ENCODE results near the gene C20orf204. TPM values are rescaled to one million over a fixed set of nuclear protein-coding genes. Genes with fewer than 3 reads are reported as not detected.

Gene C20orf204
- total and polyA plus RNA-seq, 9 of the 15 experiments (the other 6 are each of a cell fraction or from before 2014, with no cell fraction given), result 0.11 to 1.1 (median 0.36) TPM; not detected in 2

DNA sequence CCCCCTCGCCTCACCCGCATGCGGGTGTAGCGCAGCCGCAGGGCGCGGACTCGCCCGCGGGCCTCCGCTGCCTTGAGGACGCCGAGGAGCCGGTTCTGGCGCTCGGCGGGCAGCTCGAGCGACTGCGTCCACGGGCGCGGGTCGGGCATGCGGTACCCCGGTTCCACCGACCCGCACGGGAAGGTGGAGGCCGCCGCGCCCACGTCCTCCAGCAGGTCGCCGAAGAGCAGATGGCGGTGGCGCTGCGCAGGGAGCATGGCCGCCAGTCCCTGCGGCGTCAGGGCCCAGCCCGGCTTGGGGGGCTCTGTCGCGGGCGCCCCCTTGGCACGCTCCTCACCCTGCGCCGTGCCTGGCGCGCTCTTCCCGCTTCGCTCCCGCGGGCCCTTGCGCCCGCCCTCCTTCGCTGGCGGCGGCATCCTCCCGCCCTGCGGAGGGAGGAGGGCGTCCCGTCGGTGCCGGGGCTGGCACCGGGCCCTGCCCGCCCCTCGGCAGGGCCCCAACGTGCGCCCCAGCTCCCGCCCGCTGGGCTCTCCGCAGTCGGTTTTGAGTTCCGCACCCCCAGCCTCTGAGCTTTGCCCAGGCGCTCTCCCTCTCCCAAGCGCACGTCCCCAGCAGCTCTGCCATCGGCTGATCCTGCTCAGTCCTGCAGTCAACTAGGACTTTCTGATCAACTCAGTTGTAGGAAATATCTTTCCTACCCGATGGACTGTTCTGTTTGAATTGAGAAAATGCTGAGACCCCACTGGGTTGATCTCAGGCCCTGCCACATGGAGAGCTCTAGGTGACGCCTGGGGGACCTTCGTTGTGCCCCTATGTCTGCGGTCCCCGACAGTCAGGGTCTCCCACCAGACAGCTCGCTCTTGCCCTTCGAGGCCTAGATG, 48.1 kb downstream of the C20orf204 start, which contains the start of gene LKAAEAR1:
LKAAEAR1 (minus strand) TSS at position 595 of the 881 bp plus-strand sequence; CDS start at position 416, 179 bp downstream.
- intact Hi-C loops (cut with micrococcal nuclease), result loop anchor here (1.0 kb wide), 1 partner anchor 36 kb away; no protein-coding TSS in a partner anchor
- peak within 1 kb of the TSS; percentile 71 for H3K4me2 ChIP-seq (ENCODE audit: insufficient read depth, low read length)
- peak within 1 kb of the TSS; percentile 84 for H2AFZ ChIP-seq (ENCODE audit: low read depth, low read length)
- peaks cover 1% of the 10 kb centered on the region; the same call in 2 of the 3 replicates for H3K79me2 ChIP-seq (ENCODE audit: control insufficient read depth, insufficient read depth, low read length)
- POLR2A ChIA-PET, result interaction anchor here (0.5 to 1.4 kb wide), 5 partner anchors 11 to 559 kb away, joined by 3 read pairs; no protein-coding TSS in a partner anchor
- DNase-seq (ENCODE audit: extremely low read depth in 1 of 4, low spot score in 3 of 4) (no peak), ATAC-seq (no peak; the same call in 2 of the 3 replicates), FAIRE-seq (no peak)
- H3K9me3 ChIP-seq (replicated peaks; ENCODE audit: control insufficient read depth, insufficient read depth, low read depth, low read length), result peaks cover 2% of the 10 kb centered on the region; the same call in 1 of the 2 replicates
- no peak within 1 kb of the TSS for H3K27ac ChIP-seq (ENCODE audit: extremely low read depth, low read depth, low read length)
- CTCF ChIA-PET (ENCODE audit: low intra/inter-chr PET ratio), result interaction anchor here (2.4 kb wide), 1 partner anchor 36 kb away, joined by 14 read pairs; no protein-coding TSS in a partner anchor
- no peaks in the 10 kb centered on the region for H3K9me1 ChIP-seq (ENCODE audit: control insufficient read depth, insufficient read depth, low read length)
- peak within 1 kb of the TSS in 1 of 2 experiments; percentile 90; a peak in 3 of 4 replicates for H3K9ac ChIP-seq (ENCODE audit: insufficient read depth in 1 of 2, low read depth in 2 of 2, low read length in 2 of 2)
- 13% methylated on average over 62 of the region's 86 CpGs for WGBS (ENCODE audit: insufficient coverage, low coverage, missing lambda C conversion rate)
- in situ Hi-C loops (cut with MboI), result no loop called here
- peak within 1 kb of the TSS; percentile 44 for H3K4me3 ChIP-seq
- H3K27me3 ChIP-seq (ENCODE audit: control insufficient read depth in 2 of 2, insufficient read depth in 2 of 2, low read length in 2 of 2), result peaks cover 6 to 37% of the 10 kb centered on the region in 2 experiments; a peak in 4 of 5 replicates
- no TSS peak for BruUV-seq (replicated peaks)
- no peaks in the 10 kb centered on the region; the same call in 1 of the 2 replicates for H4K20me1 ChIP-seq (replicated peaks; ENCODE audit: control insufficient read depth, insufficient read depth, low read length)
- H3K36me3 ChIP-seq (ENCODE audit: control insufficient read depth, insufficient read depth, low read length), result no peaks in the 10 kb centered on the region
- H3K4me1 ChIP-seq (replicated peaks in 1 of 2; ENCODE audit: control insufficient read depth in 2 of 2, insufficient read depth in 2 of 2, low read length in 2 of 2), result peaks cover 4 to 62% of the 10 kb centered on the region in 2 experiments; a peak in 4 of 5 replicates
- TF ChIP-seq RB1 (IDR thresholded peaks at IDR 0.05; ENCODE audit: low read depth) (0 out of 2 replicates have a peak, but pooled peaks have one; percentile 0), ZNF561 (CRISPR knock-in tag; conservative IDR thresholded peaks at IDR 0.05) (no peak), PCBP1 (IDR thresholded peaks at IDR 0.05; ENCODE audit: low read depth, low read length, poor library complexity, severe bottlenecking) (peak; percentile 1), ZBTB7A (IDR thresholded peaks at IDR 0.05; ENCODE audit: borderline replicate concordance, control insufficient read depth, low read depth, low read length) (peak; percentile 59; the same call in 1 of the 2 replicates), KDM2B (CRISPR knock-in tag; IDR thresholded peaks at IDR 0.05) (peak; percentile 62; the same call in 1 of the 2 replicates), DIDO1 (tag; IDR thresholded peaks at IDR 0.05; ENCODE audit: low read depth) (no peak), ZBTB17 (CRISPR knock-in tag; IDR thresholded peaks at IDR 0.05) (0 out of 2 replicates have a peak, but pooled peaks have one; percentile 28), YY1 (IDR thresholded peaks at IDR 0.05; ENCODE audit: borderline replicate concordance in 1 of 3, control insufficient read depth in 1 of 3, extremely low read depth in 1 of 3, insufficient read depth in 3 of 3, insufficient read length in 1 of 3, insufficient replicate concordance in 2 of 3, low read depth in 1 of 3, low read length in 2 of 3) (peak in 1 of 3 experiments; percentile 34), NRF1 (conservative IDR thresholded peaks at IDR 0.05 in 1 of 2, IDR thresholded peaks at IDR 0.05 in 1 of 2) (peak; percentile 10 to 13; a peak in 1 of 4 replicates), CBX1 (IDR thresholded peaks at IDR 0.05; ENCODE audit: low read depth) (no peak), XRCC5 (IDR thresholded peaks at IDR 0.05; ENCODE audit: low read depth, low read length) (no peak)
- TF ChIP-seq, protein P1, sequence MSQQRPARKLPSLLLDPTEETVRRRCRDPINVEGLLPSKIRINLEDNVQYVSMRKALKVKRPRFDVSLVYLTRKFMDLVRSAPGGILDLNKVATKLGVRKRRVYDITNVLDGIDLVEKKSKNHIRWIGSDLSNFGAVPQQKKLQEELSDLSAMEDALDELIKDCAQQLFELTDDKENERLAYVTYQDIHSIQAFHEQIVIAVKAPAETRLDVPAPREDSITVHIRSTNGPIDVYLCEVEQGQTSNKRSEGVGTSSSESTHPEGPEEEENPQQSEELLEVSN (IDR thresholded peaks at IDR 0.05; ENCODE audit: borderline replicate concordance in 1 of 2, extremely low read depth in 1 of 2, insufficient read depth in 1 of 2, insufficient read length in 1 of 2, low read depth in 1 of 2, low read length in 1 of 2, poor library complexity in 1 of 2, severe bottlenecking in 1 of 2), result peak in 1 of 2 experiments; percentile 42
- TF ChIP-seq, protein P2, sequence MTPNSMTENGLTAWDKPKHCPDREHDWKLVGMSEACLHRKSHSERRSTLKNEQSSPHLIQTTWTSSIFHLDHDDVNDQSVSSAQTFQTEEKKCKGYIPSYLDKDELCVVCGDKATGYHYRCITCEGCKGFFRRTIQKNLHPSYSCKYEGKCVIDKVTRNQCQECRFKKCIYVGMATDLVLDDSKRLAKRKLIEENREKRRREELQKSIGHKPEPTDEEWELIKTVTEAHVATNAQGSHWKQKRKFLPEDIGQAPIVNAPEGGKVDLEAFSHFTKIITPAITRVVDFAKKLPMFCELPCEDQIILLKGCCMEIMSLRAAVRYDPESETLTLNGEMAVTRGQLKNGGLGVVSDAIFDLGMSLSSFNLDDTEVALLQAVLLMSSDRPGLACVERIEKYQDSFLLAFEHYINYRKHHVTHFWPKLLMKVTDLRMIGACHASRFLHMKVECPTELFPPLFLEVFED (CRISPR knock-in tag; conservative IDR thresholded peaks at IDR 0.05), result no peak
- TF ChIP-seq, protein P3, sequence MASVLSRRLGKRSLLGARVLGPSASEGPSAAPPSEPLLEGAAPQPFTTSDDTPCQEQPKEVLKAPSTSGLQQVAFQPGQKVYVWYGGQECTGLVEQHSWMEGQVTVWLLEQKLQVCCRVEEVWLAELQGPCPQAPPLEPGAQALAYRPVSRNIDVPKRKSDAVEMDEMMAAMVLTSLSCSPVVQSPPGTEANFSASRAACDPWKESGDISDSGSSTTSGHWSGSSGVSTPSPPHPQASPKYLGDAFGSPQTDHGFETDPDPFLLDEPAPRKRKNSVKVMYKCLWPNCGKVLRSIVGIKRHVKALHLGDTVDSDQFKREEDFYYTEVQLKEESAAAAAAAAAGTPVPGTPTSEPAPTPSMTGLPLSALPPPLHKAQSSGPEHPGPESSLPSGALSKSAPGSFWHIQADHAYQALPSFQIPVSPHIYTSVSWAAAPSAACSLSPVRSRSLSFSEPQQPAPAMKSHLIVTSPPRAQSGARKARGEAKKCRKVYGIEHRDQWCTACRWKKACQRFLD (CRISPR knock-in tag; IDR thresholded peaks at IDR 0.05), result 0 out of 2 replicates have a peak, but pooled peaks have one; percentile 34
